Stimulated activated effector memory CD8-positive, alpha-beta T cell treated with anti-CD3 and anti-CD28 coated beads, Interleukin-12 subunit alpha, Interleukin-12 subunit beta, amount 100 ng/mL, for 72 hours (primary cell): ENCODE data around the gene FBXL2.
"Not testable (repeated sequence)": the region's sequence is repeated elsewhere in the genome, so short reads cannot be mapped to it uniquely, and the experiment has no call there.

Experiments
- ATAC-seq: fragments of 150-1000 bp; cut with Tn5 transposase; 2 replicates; pipeline ENCODE4 v1.10.0; 2021
- DNase-seq, 2 donors: peaks; one replicate each; pipeline ENCODE4 v3.0.0; 2021 to 2022; ENCODE audit warnings: low spot score in 2 of 2
- H3K27ac Mint-ChIP-seq: one replicate; pipeline ENCODE4 v1.8.0; 2022; ENCODE audit warnings: mild to moderate bottlenecking, mixed read lengths
- H3K36me3 Mint-ChIP-seq: one replicate; pipeline ENCODE4 v1.8.0; 2022; ENCODE audit warnings: mild to moderate bottlenecking, mixed read lengths
- H3K4me1 Mint-ChIP-seq: one replicate; pipeline ENCODE4 v1.8.0; 2022; ENCODE audit warnings: mixed read lengths
- H3K4me3 Mint-ChIP-seq: one replicate; pipeline ENCODE4 v1.8.0; 2022; ENCODE audit warnings: mild to moderate bottlenecking, mixed read lengths
- H3K9me3 Mint-ChIP-seq: one replicate; pipeline ENCODE4 v1.8.0; 2022; ENCODE audit warnings: mixed read lengths

FBXL2 gene

DNA sequence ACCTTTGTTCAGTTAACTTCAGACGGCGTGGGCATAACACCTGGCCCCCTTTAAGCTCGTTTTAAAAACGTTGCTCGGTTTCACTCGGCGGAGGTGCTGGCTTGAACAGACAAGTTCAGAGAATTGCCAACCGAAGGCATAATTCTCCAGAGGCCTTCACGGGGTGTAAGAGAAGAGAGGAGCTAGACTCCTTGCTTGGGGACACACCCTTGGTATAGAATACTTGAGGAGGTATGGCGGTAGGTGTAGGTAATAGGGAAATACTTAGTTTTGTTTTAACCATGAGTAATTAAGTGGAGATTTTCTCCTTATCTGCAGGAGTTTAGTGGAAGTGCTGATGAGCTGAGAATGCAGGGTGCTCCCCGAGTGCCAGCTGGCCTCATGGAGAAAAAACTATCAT is 921 bp downstream of the FBXL2 start:
- Mint-ChIP-seq H3K27ac (no peak overlapping the region), H3K9me3 (no peaks in the 10 kb centered on the region), H3K36me3 (no peaks in the 10 kb centered on the region), H3K4me3 (peak overlapping the region; percentile 13), H3K4me1 (peaks cover 6% of the 10 kb centered on the region)
- no peak for ATAC-seq
- no peak for DNase-seq

DNA sequence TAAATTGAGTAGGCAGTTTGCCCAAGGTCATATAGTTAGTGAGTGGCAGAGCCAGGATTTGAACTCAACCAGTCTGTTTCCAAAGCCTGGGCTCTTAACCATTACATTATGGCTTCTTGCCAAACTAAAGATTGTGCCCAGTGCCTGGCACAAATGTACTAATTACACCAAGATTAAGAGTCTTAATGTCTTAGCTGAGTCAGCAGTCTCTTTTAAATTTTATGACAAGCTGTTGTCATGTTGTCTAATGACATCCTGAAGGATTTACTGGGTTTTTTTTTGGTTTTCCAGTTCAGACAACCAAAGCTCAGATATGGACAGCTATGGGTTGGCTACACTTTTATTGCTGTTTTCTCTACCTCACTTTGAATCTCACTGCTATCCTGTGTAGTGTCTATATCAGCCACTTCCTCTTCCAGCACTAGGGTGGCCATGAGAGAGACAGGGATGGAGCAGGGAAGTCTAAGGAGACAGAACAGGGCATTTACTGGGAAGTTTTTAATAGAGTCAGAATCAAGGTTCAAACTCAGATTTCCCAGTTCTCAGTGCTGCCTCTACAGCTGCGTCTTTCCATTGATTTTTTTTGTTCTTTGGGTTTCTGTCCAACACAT is 10.5 kb downstream of the FBXL2 start:
- H3K27ac Mint-ChIP-seq, result no peak overlapping the region
- H3K4me3 Mint-ChIP-seq, result no peak overlapping the region
- no peak for ATAC-seq

DNA sequence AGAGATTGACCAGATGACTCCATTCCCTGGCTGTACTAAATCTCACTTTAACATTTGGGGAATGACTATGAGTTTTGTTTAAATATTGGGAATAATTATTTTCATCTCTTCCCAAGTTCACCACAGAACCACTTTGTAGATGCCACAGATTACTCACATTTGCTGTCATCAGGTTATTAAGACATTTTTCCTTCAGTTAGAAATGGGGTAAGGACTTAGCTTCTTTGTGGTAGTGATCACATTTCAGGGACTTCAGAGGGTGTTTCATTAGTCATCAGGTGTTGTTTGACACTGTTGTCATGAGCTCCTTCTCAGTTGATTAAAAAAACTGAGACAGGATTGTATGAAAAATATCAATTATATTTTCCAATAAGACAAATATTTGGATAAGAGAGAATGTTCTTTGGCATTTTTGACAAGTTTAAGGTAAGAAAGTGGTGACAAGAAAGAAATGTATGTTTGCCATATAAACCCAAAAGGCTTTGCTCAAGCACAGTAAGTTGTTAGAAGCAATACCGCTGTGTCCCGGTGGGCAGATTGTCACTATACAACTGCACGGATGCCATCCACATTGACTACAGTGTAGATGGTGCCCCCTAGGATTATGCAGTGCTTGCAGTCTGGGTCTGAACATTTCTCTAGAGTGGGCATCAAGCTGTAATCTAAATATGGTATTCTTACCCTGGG is 22.3 kb downstream of the FBXL2 start:
- ATAC-seq (no peak), DNase-seq (no peak)
- Mint-ChIP-seq H3K4me3 (no peak overlapping the region), H3K27ac (no peak overlapping the region), H3K4me1 (no peaks in the 10 kb centered on the region), H3K36me3 (no peaks in the 10 kb centered on the region), H3K9me3 (no peaks in the 10 kb centered on the region)

More for the DNA sequence above, 10.5 kb downstream of the FBXL2 start:
- DNase-seq, result no peak
- no peaks in the 10 kb centered on the region for H3K4me1 Mint-ChIP-seq
- no peaks in the 10 kb centered on the region for H3K36me3 Mint-ChIP-seq
- peaks cover 16% of the 10 kb centered on the region for H3K9me3 Mint-ChIP-seq

DNA sequence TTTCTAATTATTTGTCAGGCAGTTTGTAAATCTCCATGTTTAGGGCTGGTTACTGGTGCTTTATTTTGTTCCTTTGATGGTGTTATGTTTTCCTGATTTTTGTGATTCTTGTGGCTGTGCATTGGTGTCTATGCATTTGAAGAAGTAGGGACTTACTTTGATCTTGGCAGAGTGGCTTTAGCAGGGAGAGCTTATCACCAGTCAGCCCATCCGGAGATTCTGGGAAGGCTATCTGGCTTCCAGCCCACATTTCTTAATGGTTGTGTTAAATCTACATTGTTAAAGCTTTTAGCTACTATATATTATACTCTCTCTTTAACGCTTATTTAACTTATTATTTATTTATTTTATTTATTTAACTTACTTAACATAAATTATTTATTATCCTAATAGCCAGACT is 35.1 kb downstream of the FBXL2 start:
- ATAC-seq (no peak), DNase-seq (no peak)
- H3K4me1 Mint-ChIP-seq, result no peaks in the 10 kb centered on the region

DNA sequence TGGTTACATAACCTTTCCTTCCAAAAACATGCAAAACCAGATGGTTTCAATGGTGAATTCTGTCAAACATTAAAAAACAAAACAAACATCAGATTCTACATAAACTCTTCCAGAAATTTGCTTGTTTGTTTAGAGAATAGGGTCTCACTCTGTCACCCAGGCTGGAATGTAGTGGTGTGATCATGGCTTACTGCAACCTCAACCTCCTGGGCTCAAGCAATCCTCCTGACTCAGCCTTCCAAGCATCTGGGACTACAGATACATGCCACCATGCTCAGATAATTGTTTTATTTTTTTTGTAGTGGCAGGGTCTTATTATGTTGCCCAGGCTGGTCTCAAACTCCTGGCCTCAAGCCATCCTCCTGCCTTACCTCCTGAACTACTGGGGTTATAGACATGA is 36.1 kb downstream of the FBXL2 start:
- DNase-seq, result no peak
- H3K4me1 Mint-ChIP-seq, result no peaks in the 10 kb centered on the region
- no peak overlapping the region for H3K4me3 Mint-ChIP-seq
- no peak for ATAC-seq
- no peaks in the 10 kb centered on the region for H3K36me3 Mint-ChIP-seq
- H3K9me3 Mint-ChIP-seq, result peaks cover 4% of the 10 kb centered on the region
- no peak overlapping the region for H3K27ac Mint-ChIP-seq

More for the DNA sequence above, 35.1 kb downstream of the FBXL2 start:
- H3K27ac Mint-ChIP-seq, result no peak overlapping the region
- H3K4me3 Mint-ChIP-seq, result no peak overlapping the region
- peaks cover 4% of the 10 kb centered on the region for H3K9me3 Mint-ChIP-seq
- no peaks in the 10 kb centered on the region for H3K36me3 Mint-ChIP-seq

DNA sequence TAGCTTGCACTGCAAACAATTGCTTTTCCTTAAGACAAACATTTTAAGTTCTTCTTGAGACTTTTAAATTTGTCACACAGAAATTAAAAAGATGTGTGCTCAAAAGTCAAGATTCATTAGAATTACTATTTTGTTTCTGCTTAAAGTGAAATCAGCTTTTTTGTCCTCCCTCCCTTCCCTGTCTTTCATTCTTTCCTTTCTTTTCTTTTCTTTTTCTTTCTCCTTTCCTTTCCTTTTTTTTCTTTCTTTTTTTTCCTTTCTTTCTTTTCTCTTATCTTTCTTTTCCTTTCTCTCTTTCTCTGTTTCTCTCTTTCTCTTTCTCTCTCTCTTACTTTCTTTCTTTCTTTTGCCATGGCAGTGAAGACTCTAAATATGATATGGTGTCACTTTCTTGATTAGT is 37.8 kb downstream of the FBXL2 start:
- DNase-seq, result no peak
- no peak for ATAC-seq
- Mint-ChIP-seq H3K4me3 (no peak overlapping the region), H3K4me1 (no peaks in the 10 kb centered on the region), H3K9me3 (peaks cover 4% of the 10 kb centered on the region), H3K27ac (no peak overlapping the region), H3K36me3 (no peaks in the 10 kb centered on the region)

DNA sequence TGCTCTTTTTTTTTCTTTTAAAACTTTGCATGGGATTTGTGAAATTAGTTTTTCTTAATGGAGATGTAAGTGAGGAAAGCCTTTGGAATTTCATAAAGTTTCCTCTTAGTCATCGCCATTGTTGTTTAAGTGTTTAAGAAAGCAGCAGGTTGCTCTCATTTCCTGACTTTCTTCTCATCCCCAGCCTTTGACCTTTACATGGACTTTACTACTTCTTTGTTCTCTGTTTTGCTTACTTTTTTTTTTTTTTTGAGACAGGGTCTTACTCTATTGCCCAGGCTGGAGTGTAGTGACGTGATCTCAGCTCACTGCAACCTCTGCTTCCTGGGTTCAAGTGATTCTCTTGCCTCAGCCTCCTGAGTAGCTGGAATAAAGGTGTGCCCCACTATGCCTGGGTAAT is 38.6 kb downstream of the FBXL2 start:
- H3K4me3 Mint-ChIP-seq, result no peak overlapping the region
- peaks cover 4% of the 10 kb centered on the region for H3K9me3 Mint-ChIP-seq
- H3K36me3 Mint-ChIP-seq, result no peaks in the 10 kb centered on the region
- ATAC-seq (no peak), DNase-seq (no peak)
- H3K4me1 Mint-ChIP-seq, result no peaks in the 10 kb centered on the region
- H3K27ac Mint-ChIP-seq, result no peak overlapping the region

DNA sequence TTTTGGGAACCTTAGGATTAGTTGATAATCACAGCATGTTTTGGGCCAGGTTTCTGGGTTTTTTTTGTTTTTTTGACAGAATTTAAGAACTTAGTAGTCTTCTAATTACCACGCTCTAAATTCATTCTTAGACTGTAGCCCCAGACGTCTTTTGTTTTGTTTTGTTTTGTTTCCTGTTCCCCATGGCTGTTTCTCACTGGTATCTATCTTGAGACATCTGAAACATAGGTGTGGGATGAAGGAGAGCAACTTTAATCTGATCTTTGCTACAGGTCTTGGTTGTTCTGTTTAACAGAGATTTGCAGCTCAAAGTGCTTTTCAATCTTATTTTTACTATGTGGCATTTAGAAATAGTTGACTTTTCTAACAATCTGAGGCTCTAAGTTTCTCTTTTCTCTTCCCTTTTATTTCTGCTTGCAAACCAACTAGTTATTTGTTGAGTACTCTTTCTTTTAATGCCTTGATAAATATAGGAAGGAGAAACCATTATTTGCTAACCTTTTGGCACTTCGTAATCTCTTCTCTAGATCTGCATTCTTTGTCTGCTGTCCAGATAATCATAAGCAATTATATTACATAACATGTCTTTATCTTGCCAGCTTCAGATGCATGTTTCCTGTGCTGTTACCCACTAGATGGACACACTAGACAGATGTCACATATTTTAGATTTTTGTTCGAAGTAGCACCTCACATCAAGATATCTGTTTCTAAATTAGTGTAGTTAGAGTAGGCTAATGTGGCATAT is 40.9 kb downstream of the FBXL2 start:
- Mint-ChIP-seq H3K4me3 (no peak overlapping the region), H3K4me1 (no peaks in the 10 kb centered on the region), H3K36me3 (no peaks in the 10 kb centered on the region), H3K9me3 (no peaks in the 10 kb centered on the region), H3K27ac (no peak overlapping the region)
- ATAC-seq, result no peak
- DNase-seq, result no peak

DNA sequence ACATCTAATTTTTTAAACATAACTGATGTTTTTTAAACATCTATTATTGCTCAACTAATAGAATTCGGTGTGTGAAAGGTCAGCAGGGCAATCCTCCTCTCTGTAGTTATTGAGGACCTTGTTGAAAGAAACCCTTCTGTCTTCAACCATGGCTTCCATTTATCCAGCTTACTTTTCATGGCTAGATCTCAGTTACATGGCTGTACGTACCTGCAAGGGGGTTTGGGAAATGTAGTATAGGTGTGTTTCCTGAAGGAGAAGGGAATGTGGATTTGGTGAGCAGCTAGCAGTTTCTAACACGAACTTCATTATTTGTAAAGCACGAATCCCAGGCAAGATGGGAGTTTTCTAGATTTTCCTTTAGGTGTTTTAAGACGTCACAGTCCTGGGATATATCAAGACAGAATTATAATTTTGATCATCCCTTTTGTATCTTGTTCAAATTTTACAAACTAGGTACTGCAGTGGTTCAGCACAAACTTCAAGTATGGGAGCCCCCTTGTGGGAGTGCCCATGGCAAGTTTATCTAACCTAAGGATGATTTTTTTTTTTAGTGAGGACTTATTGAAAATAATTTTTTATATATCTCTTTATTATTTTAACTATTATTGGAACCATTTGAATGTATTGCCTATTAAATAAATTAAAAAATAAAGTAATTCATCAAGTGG is 41.6 kb downstream of the FBXL2 start:
- Mint-ChIP-seq H3K36me3 (no peaks in the 10 kb centered on the region), H3K27ac (no peak overlapping the region), H3K4me3 (no peak overlapping the region), H3K9me3 (no peaks in the 10 kb centered on the region), H3K4me1 (no peaks in the 10 kb centered on the region)
- DNase-seq (no peak), ATAC-seq (no peak)

DNA sequence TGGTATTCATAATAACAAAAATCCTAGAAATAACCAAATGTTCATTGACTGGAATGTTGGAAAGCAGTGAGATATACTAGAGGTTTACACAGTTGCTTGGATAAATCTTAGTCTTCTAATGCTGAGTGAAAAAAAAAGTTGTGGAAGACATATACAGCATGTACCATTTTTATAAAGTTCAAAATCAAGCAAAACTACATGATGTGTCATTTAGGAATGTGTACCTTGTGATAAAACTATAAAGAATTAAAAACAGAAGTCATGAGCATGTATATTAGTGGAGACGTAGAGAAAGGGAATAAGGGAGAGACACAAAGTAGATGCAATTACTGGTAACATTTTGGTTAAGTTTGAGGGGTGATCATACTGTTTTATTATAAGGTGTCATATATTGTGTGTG is 45.2 kb downstream of the FBXL2 start:
- Mint-ChIP-seq H3K27ac (no peak overlapping the region), H3K36me3 (no peaks in the 10 kb centered on the region), H3K4me3 (no peak overlapping the region), H3K4me1 (no peaks in the 10 kb centered on the region), H3K9me3 (no peaks in the 10 kb centered on the region)
- DNase-seq, result no peak
- ATAC-seq, result no peak

DNA sequence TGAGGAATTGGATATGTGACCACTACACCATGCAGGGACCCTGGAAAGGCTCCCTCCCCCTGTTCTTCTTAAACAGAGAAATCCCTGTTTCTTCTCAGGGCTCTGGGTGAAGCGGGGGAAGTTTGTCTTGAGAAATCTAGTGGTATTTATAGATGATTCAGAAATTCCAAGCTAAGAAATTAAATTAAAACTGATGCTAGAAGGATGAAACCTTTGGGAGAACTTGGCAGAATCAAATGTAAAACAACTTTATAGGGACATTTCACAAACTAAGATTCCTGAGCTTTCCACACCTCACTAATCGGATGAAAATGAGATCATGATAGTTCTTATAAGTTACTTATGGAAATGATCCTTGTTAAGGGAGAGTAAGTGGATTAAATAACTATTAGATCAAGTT is 54.2 kb downstream of the FBXL2 start:
- ATAC-seq, result no peak
- H3K4me3 Mint-ChIP-seq, result no peak overlapping the region
- H3K36me3 Mint-ChIP-seq, result no peaks in the 10 kb centered on the region
- no peaks in the 10 kb centered on the region for H3K4me1 Mint-ChIP-seq
- H3K27ac Mint-ChIP-seq, result no peak overlapping the region
- H3K9me3 Mint-ChIP-seq, result peaks cover 8% of the 10 kb centered on the region
- no peak for DNase-seq

DNA sequence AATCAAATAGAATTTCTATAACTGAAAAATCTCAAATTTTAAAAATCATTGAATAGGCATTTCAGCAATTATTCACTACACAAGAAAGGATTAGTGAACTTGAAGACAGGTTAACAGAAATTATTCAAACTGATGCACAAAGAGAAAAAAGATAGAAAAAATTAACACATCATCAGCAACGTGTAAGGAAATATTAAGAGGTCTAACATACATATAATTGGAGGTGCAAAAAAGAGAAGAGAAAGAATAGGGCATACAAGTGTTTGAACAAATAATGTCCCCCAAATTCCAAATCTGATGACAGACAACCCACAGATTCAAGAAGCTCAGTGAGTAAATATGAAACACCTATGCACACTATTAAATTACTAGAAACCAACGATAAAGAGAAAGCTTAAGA is 57.1 kb downstream of the FBXL2 start:
- H3K27ac Mint-ChIP-seq, result no peak overlapping the region
- no peaks in the 10 kb centered on the region for H3K4me1 Mint-ChIP-seq
- no peak overlapping the region for H3K4me3 Mint-ChIP-seq
- H3K9me3 Mint-ChIP-seq, result peaks cover 8% of the 10 kb centered on the region
- no peak for DNase-seq
- no peak for ATAC-seq
- no peaks in the 10 kb centered on the region for H3K36me3 Mint-ChIP-seq

DNA sequence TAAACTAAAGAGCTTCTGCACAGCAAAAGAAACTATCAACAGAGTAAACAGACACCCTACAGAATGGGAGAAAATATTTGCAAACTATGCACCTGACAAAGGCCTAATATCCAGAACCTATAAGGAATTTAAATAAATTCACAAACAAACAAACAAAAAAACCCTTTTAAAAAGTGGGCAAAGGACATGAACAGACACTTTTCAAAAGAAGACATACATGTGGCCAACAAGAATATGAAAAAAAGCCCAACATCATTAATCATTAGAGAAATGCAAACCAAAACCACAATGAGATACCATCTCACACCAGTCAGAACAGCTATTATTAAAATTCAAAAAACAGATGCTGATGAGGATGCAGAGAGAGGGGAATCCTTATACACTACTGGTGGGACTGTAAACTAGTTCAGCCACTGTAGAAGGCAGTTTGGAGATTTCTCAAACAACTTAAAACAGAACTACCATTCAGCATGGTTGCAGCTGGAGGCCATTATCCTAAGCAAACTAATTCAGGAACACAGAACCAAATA is 61.8 kb downstream of the FBXL2 start:
- not testable (repeated sequence) for H3K4me3 Mint-ChIP-seq, DNase-seq, H3K9me3 Mint-ChIP-seq, H3K27ac Mint-ChIP-seq, H3K36me3 Mint-ChIP-seq, H3K4me1 Mint-ChIP-seq, ATAC-seq

DNA sequence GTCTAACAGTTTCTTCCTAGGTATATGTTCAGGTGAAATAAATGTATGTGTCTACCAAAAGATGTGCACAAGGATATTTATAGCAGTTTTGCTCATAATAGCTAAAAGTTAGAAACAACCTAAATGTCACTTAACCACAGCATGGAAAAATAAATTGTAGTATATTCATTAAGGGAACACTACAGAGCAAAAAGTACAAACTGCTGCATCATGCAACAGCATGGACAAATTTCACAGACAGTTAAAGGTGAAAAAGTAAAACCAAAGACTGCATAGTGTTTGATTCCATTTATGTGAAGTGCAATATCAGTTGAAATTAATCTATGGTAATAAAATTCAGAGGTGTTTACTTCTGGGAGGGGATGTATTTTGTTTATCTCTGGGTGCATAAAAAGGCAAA is 62.5 kb downstream of the FBXL2 start:
- Mint-ChIP-seq H3K36me3 (no peaks in the 10 kb centered on the region), H3K4me3 (no peak overlapping the region), H3K9me3 (no peaks in the 10 kb centered on the region), H3K27ac (no peak overlapping the region), H3K4me1 (no peaks in the 10 kb centered on the region)
- ATAC-seq, result no peak
- DNase-seq, result no peak

DNA sequence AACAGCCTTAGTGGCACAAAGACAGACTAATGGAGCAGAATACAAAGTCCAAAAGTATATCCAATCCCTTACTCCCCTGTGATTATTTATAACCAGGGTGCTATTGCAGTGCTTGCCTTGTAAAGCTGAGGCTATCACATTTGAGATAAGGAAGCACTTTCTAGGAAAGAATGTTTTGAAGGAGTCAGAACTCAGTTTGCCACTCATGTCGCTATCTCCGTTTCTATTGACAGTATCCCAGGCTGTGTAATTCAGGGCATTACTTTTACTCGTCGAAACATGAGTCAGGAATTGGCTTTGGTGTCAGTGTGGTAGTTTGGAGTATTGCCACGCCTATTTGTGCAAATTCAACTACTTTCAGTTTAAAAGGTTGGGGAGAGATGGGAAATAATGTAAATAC is 78.4 kb downstream of the FBXL2 start:
- H3K4me1 Mint-ChIP-seq, result no peaks in the 10 kb centered on the region

More for the DNA sequence above, 78.4 kb downstream of the FBXL2 start:
- DNase-seq (no peak), ATAC-seq (no peak)
- Mint-ChIP-seq H3K36me3 (no peaks in the 10 kb centered on the region), H3K9me3 (no peaks in the 10 kb centered on the region), H3K27ac (no peak overlapping the region), H3K4me3 (no peak overlapping the region)
